ENCODE data around the gene FRMD8. TPM values are rescaled to one million over a fixed set of nuclear protein-coding genes. Genes with fewer than 3 reads are reported as not detected.

FRMD8 gene
- total and polyA plus RNA-seq, 9 of the 15 experiments (the other 6 are each of a cell fraction or from before 2014, with no cell fraction given): 4.5 to 54.5 (median 15.8) TPM

DNA sequence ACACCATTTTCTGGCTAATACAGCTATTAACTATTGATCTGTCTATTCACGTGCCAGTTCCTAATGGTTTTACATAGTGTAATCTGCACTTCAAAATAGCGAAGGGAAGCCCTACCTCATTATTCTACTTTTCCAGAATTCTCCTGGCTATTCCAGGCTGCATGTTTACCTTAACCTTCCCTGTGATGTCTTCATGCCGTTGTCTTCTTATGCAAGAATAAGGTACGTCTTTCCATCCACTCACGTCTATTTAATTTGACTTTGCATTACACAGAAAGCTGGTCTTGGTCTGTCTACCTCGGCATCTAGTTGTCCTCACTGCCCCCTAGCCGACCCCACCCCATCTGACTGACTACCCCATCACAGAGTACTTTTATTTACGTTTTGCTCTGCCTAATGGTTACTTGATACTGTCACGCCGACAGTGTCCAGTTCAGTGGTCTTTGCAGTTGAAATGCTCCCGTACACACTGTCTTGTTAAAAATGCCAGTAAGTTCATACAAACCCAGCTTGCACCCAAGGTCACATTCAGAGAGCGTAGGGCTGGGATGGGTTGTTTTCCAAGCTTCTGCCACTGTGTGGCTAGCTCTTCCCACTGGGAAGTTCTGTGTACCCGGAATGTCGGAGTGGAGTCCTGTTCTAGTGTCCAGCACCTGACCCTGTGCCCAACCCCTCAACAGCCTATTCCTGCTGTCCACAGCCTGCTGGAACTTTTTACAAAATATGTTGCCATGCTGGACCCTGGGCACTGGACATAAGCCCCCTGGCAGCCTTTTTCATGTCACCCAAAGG, 51.2 kb downstream of the FRMD8 start (continued):
- TF ChIP-seq SAP30 (IDR thresholded peaks at IDR 0.05; ENCODE audit: borderline replicate concordance, insufficient read depth, low read depth, low read length, poor library complexity, severe bottlenecking): no peak
- TF ChIP-seq RBFOX2 (IDR thresholded peaks at IDR 0.05; ENCODE audit: low read depth, low read length): no peak
- no peak for TF ChIP-seq ILF3 (IDR thresholded peaks at IDR 0.05; ENCODE audit: borderline replicate concordance)
- TF ChIP-seq GATAD2B (IDR thresholded peaks at IDR 0.05; ENCODE audit: borderline replicate concordance): no peak
- no peak for TF ChIP-seq NFIX (CRISPR knock-in tag; IDR thresholded peaks at IDR 0.05; ENCODE audit: low read depth)
- TF ChIP-seq GABPB1 (CRISPR knock-in tag; IDR thresholded peaks at IDR 0.05): no peak
- TF ChIP-seq ZNF445 (CRISPR knock-in tag; IDR thresholded peaks at IDR 0.05; ENCODE audit: low read depth): no peak
- no peak for TF ChIP-seq MLLT1 (IDR thresholded peaks at IDR 0.05)

Data from K562 (cell line).